Measurements from ENCODE around the gene SCN9A.

The SCN9A gene

GRCh38 chr2:166148500-166149400, 227.0 kb downstream of the SCN9A start (continued):
- TF ChIP-seq, protein P1, sequence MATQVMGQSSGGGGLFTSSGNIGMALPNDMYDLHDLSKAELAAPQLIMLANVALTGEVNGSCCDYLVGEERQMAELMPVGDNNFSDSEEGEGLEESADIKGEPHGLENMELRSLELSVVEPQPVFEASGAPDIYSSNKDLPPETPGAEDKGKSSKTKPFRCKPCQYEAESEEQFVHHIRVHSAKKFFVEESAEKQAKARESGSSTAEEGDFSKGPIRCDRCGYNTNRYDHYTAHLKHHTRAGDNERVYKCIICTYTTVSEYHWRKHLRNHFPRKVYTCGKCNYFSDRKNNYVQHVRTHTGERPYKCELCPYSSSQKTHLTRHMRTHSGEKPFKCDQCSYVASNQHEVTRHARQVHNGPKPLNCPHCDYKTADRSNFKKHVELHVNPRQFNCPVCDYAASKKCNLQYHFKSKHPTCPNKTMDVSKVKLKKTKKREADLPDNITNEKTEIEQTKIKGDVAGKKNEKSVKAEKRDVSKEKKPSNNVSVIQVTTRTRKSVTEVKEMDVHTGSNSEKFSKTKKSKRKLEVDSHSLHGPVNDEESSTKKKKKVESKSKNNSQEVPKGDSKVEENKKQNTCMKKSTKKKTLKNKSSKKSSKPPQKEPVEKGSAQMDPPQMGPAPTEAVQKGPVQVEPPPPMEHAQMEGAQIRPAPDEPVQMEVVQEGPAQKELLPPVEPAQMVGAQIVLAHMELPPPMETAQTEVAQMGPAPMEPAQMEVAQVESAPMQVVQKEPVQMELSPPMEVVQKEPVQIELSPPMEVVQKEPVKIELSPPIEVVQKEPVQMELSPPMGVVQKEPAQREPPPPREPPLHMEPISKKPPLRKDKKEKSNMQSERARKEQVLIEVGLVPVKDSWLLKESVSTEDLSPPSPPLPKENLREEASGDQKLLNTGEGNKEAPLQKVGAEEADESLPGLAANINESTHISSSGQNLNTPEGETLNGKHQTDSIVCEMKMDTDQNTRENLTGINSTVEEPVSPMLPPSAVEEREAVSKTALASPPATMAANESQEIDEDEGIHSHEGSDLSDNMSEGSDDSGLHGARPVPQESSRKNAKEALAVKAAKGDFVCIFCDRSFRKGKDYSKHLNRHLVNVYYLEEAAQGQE (tag by site-specific recombination; IDR thresholded peaks at IDR 0.05), result no peak
- TF ChIP-seq ZNF394 (tag by site-specific recombination; IDR thresholded peaks at IDR 0.05; ENCODE audit: borderline replicate concordance) (no peak), ZSCAN5A (tag by site-specific recombination; IDR thresholded peaks at IDR 0.05) (no peak), ZNF548 (tag by site-specific recombination; IDR thresholded peaks at IDR 0.05) (no peak), ZNF600 (tag by site-specific recombination; IDR thresholded peaks at IDR 0.05) (no peak), ZBTB1 (tag by site-specific recombination; IDR thresholded peaks at IDR 0.05) (no peak), PRDM1 (tag by site-specific recombination; IDR thresholded peaks at IDR 0.05) (no peak), GFI1B (tag by site-specific recombination; IDR thresholded peaks at IDR 0.05) (no peak), ZNF2 (tag by site-specific recombination; IDR thresholded peaks at IDR 0.05) (no peak), ZNF140 (tag by site-specific recombination; IDR thresholded peaks at IDR 0.05) (no peak), ZNF423 (tag by site-specific recombination; IDR thresholded peaks at IDR 0.05) (no peak), ZNF664 (tag by site-specific recombination; IDR thresholded peaks at IDR 0.05) (no peak), ZNF18 (tag by site-specific recombination; IDR thresholded peaks at IDR 0.05) (no peak)

DNA sequence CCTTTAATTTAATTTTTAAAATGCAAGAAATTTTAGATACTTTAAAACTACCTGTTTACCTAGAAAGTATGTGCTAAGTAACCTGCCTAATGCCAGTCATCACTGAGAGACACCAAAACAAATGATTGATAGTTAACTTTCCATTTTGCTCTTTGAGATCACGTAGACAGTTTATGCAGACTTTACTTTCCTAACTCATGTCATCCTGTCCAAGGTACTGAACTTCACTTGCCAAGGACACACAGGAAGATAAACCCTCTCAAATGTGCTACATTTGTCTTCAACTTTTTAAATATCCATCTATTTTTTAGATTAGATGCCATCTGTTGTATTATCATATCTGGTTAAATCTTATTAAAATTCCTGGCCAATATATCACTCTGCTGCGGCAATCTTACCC, 227.9 kb downstream of the SCN9A start:
- no peak overlapping the region for H3K27ac ChIP-seq (ENCODE audit: extremely low read depth, low read depth, low read length)
- no peaks in the 10 kb centered on the region for H3K36me3 ChIP-seq (ENCODE audit: control insufficient read depth in 2 of 2, insufficient read depth in 1 of 2, low read length in 2 of 2)
- ChIA-PET POLR2A (no interaction called here), CTCF (interaction anchor here (0.6 to 2.1 kb wide), 2 partner anchors 19 to 316 kb away, joined by 3 to 7 read pairs; no protein-coding TSS in a partner anchor)
- H3K4me1 ChIP-seq (ENCODE audit: control insufficient read depth, insufficient read depth, low read length), result no peaks in the 10 kb centered on the region
- H3K4me3 ChIP-seq (ENCODE audit: low read depth, low read length), result no peak overlapping the region
- no peaks in the 10 kb centered on the region for H3K9me3 ChIP-seq (ENCODE audit: control insufficient read depth, insufficient read depth, low read depth, low read length)
- TF ChIP-seq PRDM1 (tag by site-specific recombination; IDR thresholded peaks at IDR 0.05) (no peak), ATF2 (tag by site-specific recombination; IDR thresholded peaks at IDR 0.05; ENCODE audit: low read depth) (no peak)
- TF ChIP-seq, protein P1 (tag by site-specific recombination; IDR thresholded peaks at IDR 0.05), result peak; percentile 78
